ENCODE data around the gene SPANXN2.
"Not testable (repeated sequence)": the region's sequence is repeated elsewhere in the genome, so short reads cannot be mapped to it uniquely, and the experiment has no call there.

The SPANXN2 gene, protein sequence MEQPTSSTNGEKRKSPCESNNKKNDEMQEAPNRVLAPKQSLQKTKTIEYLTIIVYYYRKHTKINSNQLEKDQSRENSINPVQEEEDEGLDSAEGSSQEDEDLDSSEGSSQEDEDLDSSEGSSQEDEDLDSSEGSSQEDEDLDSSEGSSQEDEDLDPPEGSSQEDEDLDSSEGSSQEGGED
- long read RNA-seq, result 0 reads

DNA sequence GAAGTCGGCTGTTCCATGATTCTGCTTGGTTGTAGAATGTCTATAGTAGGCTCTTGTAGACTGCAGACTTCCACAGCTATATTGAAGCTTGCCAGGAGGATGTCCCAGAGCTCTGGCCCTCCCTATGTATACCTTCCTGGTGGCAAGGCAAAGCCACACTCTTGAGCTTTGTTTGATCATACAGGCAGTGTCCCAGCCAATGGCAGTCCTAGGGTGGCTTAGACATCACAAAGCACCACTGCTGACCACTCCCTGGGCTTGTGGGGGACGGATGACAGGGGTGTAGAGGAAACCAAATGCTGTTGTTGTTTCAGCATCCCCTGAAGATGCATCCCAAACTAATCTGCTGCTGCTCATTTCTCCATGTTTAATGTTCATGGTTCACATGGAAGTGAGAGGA lies at the start of gene SPANXN2:
SPANXN2 (minus strand) TSS at position 101 of the 400 bp plus-strand sequence; CDS start at position 17, 84 bp downstream.
- H3K4me3 ChIP-seq (replicated peaks; ENCODE audit: insufficient read depth, low read length); H3K27ac ChIP-seq (replicated peaks); H3K27me3 ChIP-seq (ENCODE audit: insufficient read depth, poor library complexity, severe bottlenecking); DNase-seq (ENCODE audit: low read depth in 1 of 2, low spot score in 1 of 2): not testable (repeated sequence)

DNA sequence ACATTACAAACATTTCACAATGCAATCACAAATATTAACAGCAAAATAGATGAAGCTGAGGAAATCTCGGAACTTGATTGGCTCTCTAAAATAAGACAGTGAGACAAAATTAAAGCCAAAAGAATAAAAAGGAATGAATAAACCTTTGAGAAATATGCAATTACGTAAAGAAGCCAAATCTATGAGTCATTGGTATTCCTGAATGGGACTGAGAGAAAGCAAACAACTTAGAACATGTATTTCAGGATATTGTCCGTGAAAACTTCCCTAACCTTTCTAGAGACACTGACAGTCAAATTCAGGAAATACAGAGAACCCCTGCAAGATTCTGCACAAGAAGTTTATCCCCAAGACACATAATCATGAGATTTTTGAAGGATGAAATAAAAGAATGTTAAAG lies 48.4 kb upstream of the SPANXN2 start:
- H3K4me3 ChIP-seq (replicated peaks; ENCODE audit: insufficient read depth, low read length), result no peak overlapping the region
- TF ChIP-seq, protein P1, sequence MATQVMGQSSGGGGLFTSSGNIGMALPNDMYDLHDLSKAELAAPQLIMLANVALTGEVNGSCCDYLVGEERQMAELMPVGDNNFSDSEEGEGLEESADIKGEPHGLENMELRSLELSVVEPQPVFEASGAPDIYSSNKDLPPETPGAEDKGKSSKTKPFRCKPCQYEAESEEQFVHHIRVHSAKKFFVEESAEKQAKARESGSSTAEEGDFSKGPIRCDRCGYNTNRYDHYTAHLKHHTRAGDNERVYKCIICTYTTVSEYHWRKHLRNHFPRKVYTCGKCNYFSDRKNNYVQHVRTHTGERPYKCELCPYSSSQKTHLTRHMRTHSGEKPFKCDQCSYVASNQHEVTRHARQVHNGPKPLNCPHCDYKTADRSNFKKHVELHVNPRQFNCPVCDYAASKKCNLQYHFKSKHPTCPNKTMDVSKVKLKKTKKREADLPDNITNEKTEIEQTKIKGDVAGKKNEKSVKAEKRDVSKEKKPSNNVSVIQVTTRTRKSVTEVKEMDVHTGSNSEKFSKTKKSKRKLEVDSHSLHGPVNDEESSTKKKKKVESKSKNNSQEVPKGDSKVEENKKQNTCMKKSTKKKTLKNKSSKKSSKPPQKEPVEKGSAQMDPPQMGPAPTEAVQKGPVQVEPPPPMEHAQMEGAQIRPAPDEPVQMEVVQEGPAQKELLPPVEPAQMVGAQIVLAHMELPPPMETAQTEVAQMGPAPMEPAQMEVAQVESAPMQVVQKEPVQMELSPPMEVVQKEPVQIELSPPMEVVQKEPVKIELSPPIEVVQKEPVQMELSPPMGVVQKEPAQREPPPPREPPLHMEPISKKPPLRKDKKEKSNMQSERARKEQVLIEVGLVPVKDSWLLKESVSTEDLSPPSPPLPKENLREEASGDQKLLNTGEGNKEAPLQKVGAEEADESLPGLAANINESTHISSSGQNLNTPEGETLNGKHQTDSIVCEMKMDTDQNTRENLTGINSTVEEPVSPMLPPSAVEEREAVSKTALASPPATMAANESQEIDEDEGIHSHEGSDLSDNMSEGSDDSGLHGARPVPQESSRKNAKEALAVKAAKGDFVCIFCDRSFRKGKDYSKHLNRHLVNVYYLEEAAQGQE (IDR thresholded peaks at IDR 0.05; ENCODE audit: insufficient replicate concordance, low read depth), result no peak
- TF ChIP-seq POLR2AphosphoS5 (IDR thresholded peaks at IDR 0.05; ENCODE audit: low read depth) (no peak), SPI1 (IDR thresholded peaks at IDR 0.05; ENCODE audit: borderline replicate concordance, low read depth) (no peak), GABPA (IDR thresholded peaks at IDR 0.05; ENCODE audit: low read depth) (no peak)
- TF ChIP-seq, protein P2, sequence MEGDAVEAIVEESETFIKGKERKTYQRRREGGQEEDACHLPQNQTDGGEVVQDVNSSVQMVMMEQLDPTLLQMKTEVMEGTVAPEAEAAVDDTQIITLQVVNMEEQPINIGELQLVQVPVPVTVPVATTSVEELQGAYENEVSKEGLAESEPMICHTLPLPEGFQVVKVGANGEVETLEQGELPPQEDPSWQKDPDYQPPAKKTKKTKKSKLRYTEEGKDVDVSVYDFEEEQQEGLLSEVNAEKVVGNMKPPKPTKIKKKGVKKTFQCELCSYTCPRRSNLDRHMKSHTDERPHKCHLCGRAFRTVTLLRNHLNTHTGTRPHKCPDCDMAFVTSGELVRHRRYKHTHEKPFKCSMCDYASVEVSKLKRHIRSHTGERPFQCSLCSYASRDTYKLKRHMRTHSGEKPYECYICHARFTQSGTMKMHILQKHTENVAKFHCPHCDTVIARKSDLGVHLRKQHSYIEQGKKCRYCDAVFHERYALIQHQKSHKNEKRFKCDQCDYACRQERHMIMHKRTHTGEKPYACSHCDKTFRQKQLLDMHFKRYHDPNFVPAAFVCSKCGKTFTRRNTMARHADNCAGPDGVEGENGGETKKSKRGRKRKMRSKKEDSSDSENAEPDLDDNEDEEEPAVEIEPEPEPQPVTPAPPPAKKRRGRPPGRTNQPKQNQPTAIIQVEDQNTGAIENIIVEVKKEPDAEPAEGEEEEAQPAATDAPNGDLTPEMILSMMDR (IDR thresholded peaks at IDR 0.05; ENCODE audit: insufficient read depth, low read length), result no peak
- no peaks in the 10 kb centered on the region for H3K27me3 ChIP-seq (ENCODE audit: insufficient read depth, poor library complexity, severe bottlenecking)
- H3K27ac ChIP-seq (replicated peaks), result no peak overlapping the region
- DNase-seq (ENCODE audit: low read depth in 1 of 2, low spot score in 1 of 2), result no peak

DNA sequence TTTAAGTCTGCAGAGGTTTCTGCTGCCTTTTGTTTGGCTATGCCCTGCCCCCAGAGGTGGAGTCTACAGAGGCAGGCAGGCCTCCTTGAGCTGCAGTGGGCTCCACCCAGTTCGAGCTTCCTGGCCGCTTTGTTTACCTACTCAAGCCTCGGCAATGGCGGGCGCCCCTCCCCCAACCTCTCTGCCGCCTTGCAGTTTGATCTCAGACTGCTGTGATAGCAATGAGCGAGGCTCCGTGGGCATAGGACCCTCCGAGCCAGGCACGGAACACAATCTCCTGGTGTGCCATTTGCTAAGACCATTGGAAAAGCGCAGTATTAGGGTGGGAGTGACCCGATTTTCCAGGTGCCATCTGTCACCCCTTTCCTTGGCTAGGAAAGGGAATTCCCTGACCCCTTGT lies 47.2 kb upstream of the SPANXN2 start:
- DNase-seq (ENCODE audit: low read depth in 1 of 2, low spot score in 1 of 2); H3K4me3 ChIP-seq (replicated peaks; ENCODE audit: insufficient read depth, low read length); H3K27ac ChIP-seq (replicated peaks); H3K27me3 ChIP-seq (ENCODE audit: insufficient read depth, poor library complexity, severe bottlenecking): not testable (repeated sequence)

DNA sequence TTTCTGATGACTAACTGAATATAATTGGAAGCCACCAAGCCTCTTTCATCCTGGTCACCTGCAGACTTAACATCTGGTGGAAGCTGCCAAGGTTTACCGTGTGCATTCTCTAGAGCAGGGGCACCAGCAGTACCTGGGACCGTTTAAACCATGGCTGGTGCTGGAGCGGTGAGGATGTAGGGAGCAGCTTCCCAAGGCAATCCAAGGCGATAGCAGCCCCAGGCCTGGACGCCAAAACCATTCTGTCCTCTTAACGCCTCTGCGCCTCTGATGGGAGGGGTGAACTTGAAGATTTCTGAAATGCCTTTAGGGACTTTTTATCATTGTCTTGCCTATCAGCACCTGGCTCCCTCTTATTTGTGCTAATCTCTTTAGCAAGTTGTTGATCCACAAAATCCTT lies 37.3 kb upstream of the SPANXN2 start:
- TF ChIP-seq, protein P2 (IDR thresholded peaks at IDR 0.05; ENCODE audit: insufficient read depth, low read length), result no peak
- TF ChIP-seq SPI1 (IDR thresholded peaks at IDR 0.05; ENCODE audit: borderline replicate concordance, low read depth) (no peak), POLR2AphosphoS5 (IDR thresholded peaks at IDR 0.05; ENCODE audit: low read depth) (no peak), GABPA (IDR thresholded peaks at IDR 0.05; ENCODE audit: low read depth) (no peak)
- TF ChIP-seq, protein P1 (IDR thresholded peaks at IDR 0.05; ENCODE audit: insufficient replicate concordance, low read depth), result no peak
- no peak overlapping the region for H3K27ac ChIP-seq (replicated peaks)
- H3K4me3 ChIP-seq (replicated peaks; ENCODE audit: insufficient read depth, low read length), result no peak overlapping the region
- DNase-seq (ENCODE audit: low read depth in 1 of 2, low spot score in 1 of 2), result no peak
- no peaks in the 10 kb centered on the region for H3K27me3 ChIP-seq (ENCODE audit: insufficient read depth, poor library complexity, severe bottlenecking)

DNA sequence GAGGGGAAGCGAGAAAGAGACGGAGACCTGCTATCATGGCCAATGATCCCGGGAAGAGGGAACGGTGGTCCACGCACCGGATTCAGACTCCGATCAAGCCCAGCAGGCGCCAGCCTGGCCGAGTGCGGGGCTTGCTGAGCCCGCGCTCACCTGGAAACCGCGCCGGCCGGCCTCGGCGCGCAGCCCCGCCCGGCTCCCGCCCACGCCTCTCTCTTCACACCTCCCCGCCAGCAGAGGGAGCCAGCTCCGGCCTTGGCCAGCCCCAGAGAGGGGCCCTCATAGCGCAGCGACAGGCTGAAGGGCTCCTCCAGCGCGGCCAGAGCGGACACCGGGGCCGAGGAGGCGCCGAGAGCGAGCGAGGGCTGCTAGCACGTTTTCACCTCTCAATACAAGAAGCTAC lies 36.8 kb upstream of the SPANXN2 start:
- TF ChIP-seq, protein P2 (IDR thresholded peaks at IDR 0.05; ENCODE audit: insufficient read depth, low read length), result no peak
- TF ChIP-seq GABPA (IDR thresholded peaks at IDR 0.05; ENCODE audit: low read depth), result no peak
- no peak for TF ChIP-seq SPI1 (IDR thresholded peaks at IDR 0.05; ENCODE audit: borderline replicate concordance, low read depth)
- TF ChIP-seq, protein P1 (IDR thresholded peaks at IDR 0.05; ENCODE audit: insufficient replicate concordance, low read depth), result no peak

More for the DNA sequence above, 36.8 kb upstream of the SPANXN2 start:
- Histone ChIP-seq H3K27ac (replicated peaks) (no peak overlapping the region), H3K4me3 (replicated peaks; ENCODE audit: insufficient read depth, low read length) (no peak overlapping the region), H3K27me3 (ENCODE audit: insufficient read depth, poor library complexity, severe bottlenecking) (no peaks in the 10 kb centered on the region)
- DNase-seq (ENCODE audit: low read depth in 1 of 2, low spot score in 1 of 2), result no peak

Data from HL-60 (cell line).